ENCODE measurements around the gene AMPH. TPM values are rescaled to one million over a fixed set of nuclear protein-coding genes. Genes with fewer than 3 reads are reported as not detected.

Gene AMPH
- total RNA-seq, 1 experiment from 2014 or later, result not detected

DNA sequence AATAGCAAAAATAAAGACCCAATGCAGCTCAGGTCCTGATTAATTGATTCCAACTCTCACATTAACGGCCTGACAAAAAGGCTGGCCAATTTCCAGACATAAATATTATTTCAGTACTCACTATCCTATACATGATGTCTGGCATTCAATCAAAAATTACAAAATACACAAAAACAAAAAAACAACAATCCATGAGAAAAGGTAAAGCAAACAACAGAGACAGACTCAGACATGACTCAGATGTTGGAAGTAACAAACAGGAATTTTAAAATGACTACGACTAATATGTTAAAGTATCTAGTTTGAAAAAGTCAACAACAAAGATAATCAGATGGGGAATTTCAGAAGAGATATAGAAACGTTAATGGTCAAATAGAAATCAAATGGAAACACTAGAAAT lies 152.8 kb downstream of the AMPH start:
- intact Hi-C loops (cut with micrococcal nuclease; ENCODE audit: unreplicated experiment), result no loop called here
- Histone ChIP-seq H3K9me3 (ENCODE audit: insufficient read depth, low read depth) (no peaks in the 10 kb centered on the region), H3K4me2 (no peak overlapping the region), H3K27me3 (ENCODE audit: insufficient read depth, low read depth) (peaks cover 12% of the 10 kb centered on the region; the same call in 1 of the 2 replicates), H3K4me1 (replicated peaks; ENCODE audit: insufficient read depth) (no peaks in the 10 kb centered on the region), H3K4me3 (no peak overlapping the region), H2AFZ (no peak overlapping the region), H3F3A (ENCODE audit: insufficient read depth, low read depth) (no peaks in the 10 kb centered on the region), H3K27ac (no peak overlapping the region), H3K9me2 (ENCODE audit: insufficient read depth) (no peaks in the 10 kb centered on the region), H3K36me3 (ENCODE audit: low read depth) (no peaks in the 10 kb centered on the region), H3K79me2 (ENCODE audit: low read depth) (no peaks in the 10 kb centered on the region), H4K20me1 (ENCODE audit: insufficient read depth) (no peaks in the 10 kb centered on the region)
- BruUV-seq (replicated peaks), result no TSS peak
- DNase-seq, result no peak
- TF ChIP-seq, protein P1, sequence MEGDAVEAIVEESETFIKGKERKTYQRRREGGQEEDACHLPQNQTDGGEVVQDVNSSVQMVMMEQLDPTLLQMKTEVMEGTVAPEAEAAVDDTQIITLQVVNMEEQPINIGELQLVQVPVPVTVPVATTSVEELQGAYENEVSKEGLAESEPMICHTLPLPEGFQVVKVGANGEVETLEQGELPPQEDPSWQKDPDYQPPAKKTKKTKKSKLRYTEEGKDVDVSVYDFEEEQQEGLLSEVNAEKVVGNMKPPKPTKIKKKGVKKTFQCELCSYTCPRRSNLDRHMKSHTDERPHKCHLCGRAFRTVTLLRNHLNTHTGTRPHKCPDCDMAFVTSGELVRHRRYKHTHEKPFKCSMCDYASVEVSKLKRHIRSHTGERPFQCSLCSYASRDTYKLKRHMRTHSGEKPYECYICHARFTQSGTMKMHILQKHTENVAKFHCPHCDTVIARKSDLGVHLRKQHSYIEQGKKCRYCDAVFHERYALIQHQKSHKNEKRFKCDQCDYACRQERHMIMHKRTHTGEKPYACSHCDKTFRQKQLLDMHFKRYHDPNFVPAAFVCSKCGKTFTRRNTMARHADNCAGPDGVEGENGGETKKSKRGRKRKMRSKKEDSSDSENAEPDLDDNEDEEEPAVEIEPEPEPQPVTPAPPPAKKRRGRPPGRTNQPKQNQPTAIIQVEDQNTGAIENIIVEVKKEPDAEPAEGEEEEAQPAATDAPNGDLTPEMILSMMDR (conservative IDR thresholded peaks at IDR 0.05), result no peak
- no peak for TF ChIP-seq EZH2 (IDR thresholded peaks at IDR 0.05; ENCODE audit: low read depth)
- ChIA-PET CTCF (no interaction called here), POLR2A (ENCODE audit: unreplicated experiment) (no interaction called here)

- TF ChIP-seq EZH2 (IDR thresholded peaks at IDR 0.05; ENCODE audit: low read depth), result no peak
- TF ChIP-seq, protein P1 (conservative IDR thresholded peaks at IDR 0.05), result no peak
- Histone ChIP-seq H3F3A (ENCODE audit: insufficient read depth, low read depth) (no peaks in the 10 kb centered on the region), H3K79me2 (ENCODE audit: low read depth) (no peaks in the 10 kb centered on the region), H3K4me1 (replicated peaks; ENCODE audit: insufficient read depth) (no peaks in the 10 kb centered on the region), H3K9me2 (ENCODE audit: insufficient read depth) (no peaks in the 10 kb centered on the region), H3K27ac (no peak overlapping the region), H2AFZ (no peak overlapping the region), H3K4me3 (no peak overlapping the region), H3K4me2 (no peak overlapping the region), H3K36me3 (ENCODE audit: low read depth) (no peaks in the 10 kb centered on the region), H3K9me3 (ENCODE audit: insufficient read depth, low read depth) (no peaks in the 10 kb centered on the region), H3K27me3 (ENCODE audit: insufficient read depth, low read depth) (peaks cover 12% of the 10 kb centered on the region; the same call in 1 of the 2 replicates), H4K20me1 (ENCODE audit: insufficient read depth) (no peaks in the 10 kb centered on the region)
- no peak for DNase-seq
- BruUV-seq (replicated peaks), result no TSS peak
- CTCF ChIA-PET, result no interaction called here
- intact Hi-C loops (cut with micrococcal nuclease; ENCODE audit: unreplicated experiment), result no loop called here
- POLR2A ChIA-PET (ENCODE audit: unreplicated experiment), result no interaction called here
Observed at GRCh38 chr7:38477333-38477732, 153.8 kb downstream of the AMPH start.

- Histone ChIP-seq H3K4me2 (no peak overlapping the region), H3K27ac (no peak overlapping the region), H2AFZ (no peak overlapping the region), H3F3A (ENCODE audit: insufficient read depth, low read depth) (no peaks in the 10 kb centered on the region), H3K4me3 (no peak overlapping the region), H3K4me1 (replicated peaks; ENCODE audit: insufficient read depth) (no peaks in the 10 kb centered on the region), H4K20me1 (ENCODE audit: insufficient read depth) (no peaks in the 10 kb centered on the region), H3K9me2 (ENCODE audit: insufficient read depth) (no peaks in the 10 kb centered on the region; the same call in 1 of the 2 replicates), H3K27me3 (ENCODE audit: insufficient read depth, low read depth) (peaks cover 12% of the 10 kb centered on the region; the same call in 1 of the 2 replicates), H3K9me3 (ENCODE audit: insufficient read depth, low read depth) (no peaks in the 10 kb centered on the region), H3K79me2 (ENCODE audit: low read depth) (no peaks in the 10 kb centered on the region), H3K36me3 (ENCODE audit: low read depth) (no peaks in the 10 kb centered on the region)
- DNase-seq, result no peak
- no peak for TF ChIP-seq EZH2 (IDR thresholded peaks at IDR 0.05; ENCODE audit: low read depth)
- TF ChIP-seq, protein P1 (conservative IDR thresholded peaks at IDR 0.05), result no peak
- intact Hi-C loops (cut with micrococcal nuclease; ENCODE audit: unreplicated experiment), result no loop called here
- BruUV-seq (replicated peaks), result no TSS peak
- ChIA-PET CTCF (no interaction called here), POLR2A (ENCODE audit: unreplicated experiment) (no interaction called here)
Observed at GRCh38 chr7:38476764-38477163, 154.4 kb downstream of the AMPH start.
